Mucosa of gallbladder (tissue), 1 donor: Measurements from ENCODE around the gene SPCS1. TPM values are rescaled to one million over a fixed set of nuclear protein-coding genes. Genes with fewer than 3 reads are reported as not detected.
"Not testable (repeated sequence)": the region's sequence is repeated elsewhere in the genome, so short reads cannot be mapped to it uniquely, and the experiment has no call there.

Source experiments
- DNase-seq: peaks from one replicate; pipeline ENCODE4 v3.0.0-alpha.2; 2020; ENCODE audit warnings: low spot score
- total RNA-seq: library from RNA; stranded (reverse); gene quantifications from one replicate; pipeline ENCODE4 v1.2.1, GENCODE V29; 2021
- donor health status: DM: no; HTN: no; CAD: no.

The SPCS1 gene
- total RNA-seq: 106 TPM

DNA sequence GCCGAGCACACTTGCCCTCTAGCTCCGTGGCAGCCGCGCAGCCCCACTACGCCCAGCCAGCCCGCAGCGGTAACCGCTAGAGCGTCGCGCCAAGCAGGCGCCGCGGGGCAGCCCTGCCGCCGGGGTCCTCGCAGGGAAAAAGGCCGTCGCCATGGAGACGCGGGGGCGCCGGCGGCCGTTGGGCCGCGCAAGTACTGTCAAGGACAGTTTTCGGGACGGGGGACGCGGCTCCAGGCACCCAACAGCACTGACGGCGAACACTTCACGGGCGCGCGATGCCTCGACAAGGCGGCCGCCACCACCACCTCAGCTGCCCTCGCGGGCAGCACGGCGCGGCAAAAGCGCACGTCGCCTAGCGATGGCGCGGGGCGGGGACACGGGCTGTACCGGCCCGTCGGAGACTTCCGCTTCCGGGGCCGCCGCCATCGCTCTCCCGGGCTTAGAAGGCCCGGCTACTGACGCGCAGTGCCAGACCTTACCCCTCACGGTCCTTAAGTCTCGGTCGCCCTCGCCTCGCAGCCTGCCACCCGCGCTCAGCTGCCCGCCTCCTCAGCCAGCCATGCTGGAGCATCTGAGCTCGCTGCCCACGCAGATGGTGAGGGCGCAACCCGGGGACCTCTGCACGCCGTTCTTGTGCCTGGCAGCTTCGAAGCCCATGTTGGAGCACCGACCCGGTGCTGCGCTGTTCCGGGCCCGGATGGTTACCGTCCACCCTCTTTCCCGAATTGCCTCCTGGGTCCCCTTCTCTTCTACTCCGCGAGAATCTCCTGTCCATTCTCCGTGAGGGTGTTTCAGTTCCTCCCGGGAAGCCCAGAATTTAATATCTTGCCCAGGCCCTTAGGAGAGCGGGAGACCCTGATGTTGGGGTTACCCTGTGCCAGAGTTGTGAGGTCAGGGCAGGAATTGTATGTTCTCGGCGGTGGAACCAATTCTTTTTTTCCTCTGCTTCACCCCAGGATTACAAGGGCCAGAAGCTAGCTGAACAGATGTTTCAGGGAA is at the start of gene SPCS1, which contains the start of gene GLT8D1:
Gene SPCS1, plus strand, starts transcription at position 419 of the 999 bp plus-strand sequence. Its CDS starts 141 bp downstream, at position 560.
Gene GLT8D1, minus strand, starts transcription at position 104 of the 999 bp plus-strand sequence. CDS start 5,331 bp downstream, outside the sequence.
- DNase-seq: peak; percentile 82

DNA sequence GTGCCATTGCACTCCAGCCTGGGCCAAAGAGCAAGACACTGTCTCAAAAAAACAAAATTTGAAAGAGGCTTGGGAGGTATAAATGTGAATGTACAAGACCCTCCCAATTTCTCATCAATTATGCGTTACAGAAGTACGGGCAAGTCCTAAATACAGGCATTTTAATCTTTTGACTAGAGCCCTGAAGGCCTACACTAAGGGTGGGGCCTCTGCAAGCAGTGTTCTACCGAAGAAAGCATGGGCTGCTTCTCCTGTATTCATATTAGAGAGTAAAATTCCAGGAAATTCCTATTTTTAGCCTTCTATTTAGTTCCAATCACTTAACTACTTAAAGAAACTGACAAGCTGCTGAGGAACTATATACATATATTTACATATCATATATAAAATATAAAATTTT is 45.9 kb upstream of the SPCS1 start:
- DNase-seq: no peak

DNA sequence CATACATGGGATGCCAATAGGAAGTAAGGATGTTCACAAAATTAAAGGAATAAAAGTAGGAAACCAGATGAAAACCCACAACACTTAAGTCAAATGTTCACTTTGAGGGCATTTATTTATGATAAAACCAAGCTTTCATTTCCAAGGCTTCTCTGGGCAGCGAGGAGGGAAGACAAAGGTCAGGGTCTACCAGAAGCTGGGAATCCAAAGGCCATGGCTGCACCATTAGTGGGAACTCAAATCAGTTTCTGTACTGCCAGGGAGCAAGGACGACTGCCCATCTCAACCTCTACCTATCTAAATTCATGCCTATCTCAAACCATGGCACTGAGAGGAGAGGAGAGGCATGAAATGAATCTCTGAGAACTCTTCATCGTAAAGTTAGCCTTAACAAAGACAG is 42.8 kb upstream of the SPCS1 start:
- DNase-seq: no peak

DNA sequence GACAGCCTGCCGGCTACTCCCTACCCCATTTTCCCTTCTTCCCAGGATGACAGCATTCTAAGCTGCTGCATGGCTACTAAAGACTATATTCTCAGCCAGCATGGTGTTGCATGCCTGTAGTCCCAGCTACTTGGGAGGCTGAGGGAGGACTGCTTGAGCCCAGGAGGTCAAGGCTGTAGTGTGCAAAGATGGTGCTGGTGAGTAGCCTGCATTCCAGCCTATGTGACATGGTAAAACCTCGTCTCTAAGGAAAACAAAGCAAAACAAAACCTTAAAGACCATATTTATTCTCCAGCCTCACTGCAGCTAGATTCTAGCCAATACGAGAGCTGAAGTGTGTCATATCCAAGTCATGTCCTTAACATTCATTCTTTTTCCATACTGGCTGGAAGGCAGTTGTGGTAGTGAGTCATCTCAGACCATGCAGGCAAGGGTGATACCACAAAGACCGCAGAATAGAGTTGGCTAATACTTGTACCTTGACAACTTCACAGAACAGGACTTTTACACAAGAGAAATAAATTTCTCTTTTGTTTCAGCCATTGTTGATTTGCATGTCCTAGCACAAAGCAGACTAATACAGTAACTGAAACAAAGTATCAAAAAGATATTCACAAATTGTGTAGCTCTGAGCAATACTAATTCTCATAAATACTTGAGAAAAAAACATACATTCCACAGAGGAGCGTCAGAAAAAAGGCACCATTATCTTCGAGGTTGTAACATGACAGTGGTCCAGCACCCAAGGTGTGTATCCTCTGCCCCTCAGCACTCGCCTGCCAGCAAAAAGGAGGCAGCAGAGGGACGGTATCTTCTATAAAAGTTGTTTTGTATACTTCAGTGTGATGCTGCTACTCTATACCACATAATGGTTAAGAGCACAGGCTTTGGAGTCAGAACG is 35.0 kb upstream of the SPCS1 start:
- no peak for DNase-seq

DNA sequence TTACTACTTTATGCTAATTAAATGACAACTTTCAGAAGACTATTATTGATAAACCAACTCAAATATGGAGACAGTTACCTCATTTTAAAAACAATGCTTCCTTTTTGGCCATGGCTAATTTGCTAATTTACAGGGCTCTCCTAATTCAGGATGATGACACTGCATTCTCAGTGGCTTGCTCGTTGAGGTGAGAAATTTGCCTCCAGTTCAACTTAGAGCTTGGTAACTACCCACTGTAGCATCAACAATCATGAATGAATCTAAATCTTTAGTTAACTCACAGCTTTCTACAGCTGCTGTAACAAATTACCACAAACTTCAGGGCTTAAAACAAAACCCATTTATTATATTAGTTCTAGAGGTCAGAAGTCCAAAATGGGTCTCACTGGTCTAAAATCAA is 34.2 kb upstream of the SPCS1 start:
- DNase-seq: no peak

DNA sequence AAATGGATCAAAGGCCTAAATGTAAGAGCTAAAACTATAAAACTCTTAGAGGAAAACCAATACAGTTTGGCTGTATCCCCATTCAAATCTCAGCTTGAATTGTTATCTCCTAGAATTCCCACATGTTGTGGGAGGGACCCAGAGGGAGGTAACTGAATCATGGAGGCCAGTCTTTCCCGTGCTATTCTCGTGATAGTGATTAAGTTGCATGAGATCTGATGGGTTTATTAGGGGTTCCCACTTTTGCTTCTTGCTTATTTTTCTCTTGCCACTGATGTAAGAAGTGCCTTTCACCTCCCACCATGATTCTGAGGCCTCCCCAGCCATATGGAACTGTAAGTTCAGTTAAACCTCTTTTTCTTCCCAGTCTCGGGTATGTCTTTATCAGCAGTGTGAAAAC is 29.7 kb upstream of the SPCS1 start:
- DNase-seq: not testable (repeated sequence)

DNA sequence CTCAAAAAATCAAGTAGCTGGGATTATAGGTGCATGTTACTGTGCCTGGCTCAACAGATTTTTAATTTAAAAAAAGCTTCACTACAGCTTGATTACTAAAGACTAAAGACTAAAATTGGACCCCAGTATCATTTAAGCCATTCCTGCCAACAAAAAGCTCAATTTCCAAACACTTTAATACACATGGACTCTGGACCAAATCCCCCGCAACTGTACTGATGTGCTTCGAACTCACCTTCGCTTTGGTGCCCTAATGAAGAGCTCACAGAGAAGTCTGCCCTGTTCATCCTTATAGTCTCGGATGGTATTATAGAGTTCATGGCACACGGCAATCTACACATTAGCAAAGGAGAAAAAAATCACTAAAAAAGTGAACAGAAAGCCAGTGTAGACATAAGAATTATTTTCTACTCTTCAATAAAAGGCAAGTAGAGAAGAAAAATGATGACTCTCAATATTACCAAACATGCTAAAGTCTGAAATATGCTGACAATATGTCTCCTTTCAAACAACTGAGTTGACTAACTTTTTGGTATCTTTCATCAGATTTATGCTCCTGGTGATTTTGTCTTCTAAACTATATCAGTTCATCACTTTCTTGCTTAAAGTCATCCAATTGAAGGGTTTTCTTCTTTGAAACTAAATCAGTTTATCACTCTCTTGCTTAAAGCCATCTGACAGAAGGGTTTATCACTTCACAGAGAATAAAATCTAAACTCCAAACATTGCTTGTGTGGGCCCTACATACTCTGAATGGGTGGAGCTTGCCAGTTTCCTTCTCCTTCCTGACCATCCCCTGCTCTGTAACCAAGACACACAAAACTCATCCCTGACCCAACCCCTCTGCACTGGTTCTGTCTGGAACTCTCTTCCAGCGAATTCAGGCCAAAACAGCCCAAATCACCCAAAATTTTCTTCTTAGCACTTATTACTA is 27.4 kb upstream of the SPCS1 start:
- no peak for DNase-seq

DNA sequence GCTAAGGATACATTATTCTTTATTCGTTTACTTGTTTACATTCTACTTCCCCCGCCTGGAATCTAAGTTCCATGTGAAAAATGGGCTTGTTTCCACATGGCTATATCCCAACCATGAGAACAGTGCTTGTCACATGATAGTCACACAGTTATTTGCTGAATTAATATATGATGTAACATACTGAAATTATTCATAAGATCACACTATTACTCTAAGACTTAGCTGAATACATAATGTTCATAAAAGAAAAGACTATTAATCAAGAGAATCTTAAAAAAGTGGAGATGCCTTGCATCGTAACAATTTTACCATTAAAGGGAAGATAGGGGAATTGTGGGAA is 26.7 kb upstream of the SPCS1 start:
- DNase-seq: no peak

DNA sequence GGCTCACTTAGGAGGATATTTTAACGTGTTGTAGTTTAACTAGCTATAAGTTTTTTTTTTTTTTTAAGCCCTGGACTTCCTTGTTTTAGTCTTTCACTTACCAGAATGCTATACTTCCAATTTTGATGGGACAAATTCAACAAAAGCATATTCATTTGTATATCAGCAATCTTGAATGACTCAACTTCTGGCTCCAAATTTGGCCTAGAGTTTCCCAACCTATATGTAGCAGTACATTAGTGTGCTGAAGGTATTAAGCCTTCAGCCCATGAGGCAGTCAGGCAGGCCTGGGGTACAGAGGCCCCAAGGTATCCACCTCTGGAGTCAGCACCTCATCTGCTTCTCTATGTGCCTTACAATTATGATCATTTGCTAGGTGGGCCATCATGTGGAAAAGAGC is 26.1 kb upstream of the SPCS1 start:
- no peak for DNase-seq

DNA sequence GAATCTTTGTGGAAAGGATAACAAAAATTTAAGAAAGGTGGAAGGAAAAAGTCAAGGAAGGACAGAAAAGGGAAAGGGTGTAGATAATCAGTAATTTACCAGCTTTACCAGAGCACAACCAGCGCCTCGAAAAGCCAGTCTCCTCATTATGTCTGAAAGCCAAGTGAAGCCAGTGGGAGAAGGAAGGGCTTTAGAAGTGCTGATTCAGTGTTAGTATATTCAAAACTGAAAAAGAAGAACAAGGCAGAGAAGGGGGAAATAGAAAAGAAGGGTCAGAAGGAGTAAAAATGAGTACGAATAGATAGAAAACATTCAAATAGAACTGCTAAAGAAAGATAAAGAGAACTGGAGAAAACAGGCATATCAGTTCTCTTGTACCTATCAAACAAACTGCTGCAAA is 24.3 kb upstream of the SPCS1 start:
- no peak for DNase-seq

DNA sequence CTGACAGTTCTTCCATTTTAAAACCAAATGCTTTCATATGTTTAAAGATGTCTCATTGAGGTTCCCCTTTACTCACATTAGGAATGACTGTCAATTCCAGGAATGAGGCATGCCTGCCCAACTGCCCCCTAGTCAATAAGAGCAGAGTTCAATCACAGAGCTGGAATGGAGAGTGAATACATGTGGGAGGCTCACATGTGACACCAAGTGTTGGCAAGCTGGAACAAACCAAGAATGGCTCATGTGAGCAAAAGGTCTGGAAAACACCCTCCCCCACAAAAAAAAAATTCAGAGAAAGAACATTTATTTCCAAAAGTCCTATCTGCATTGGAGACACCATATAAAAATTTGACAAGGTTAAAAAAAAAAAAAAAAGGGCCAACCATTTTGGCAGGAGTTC is 23.9 kb upstream of the SPCS1 start:
- DNase-seq: peak; percentile 21

DNA sequence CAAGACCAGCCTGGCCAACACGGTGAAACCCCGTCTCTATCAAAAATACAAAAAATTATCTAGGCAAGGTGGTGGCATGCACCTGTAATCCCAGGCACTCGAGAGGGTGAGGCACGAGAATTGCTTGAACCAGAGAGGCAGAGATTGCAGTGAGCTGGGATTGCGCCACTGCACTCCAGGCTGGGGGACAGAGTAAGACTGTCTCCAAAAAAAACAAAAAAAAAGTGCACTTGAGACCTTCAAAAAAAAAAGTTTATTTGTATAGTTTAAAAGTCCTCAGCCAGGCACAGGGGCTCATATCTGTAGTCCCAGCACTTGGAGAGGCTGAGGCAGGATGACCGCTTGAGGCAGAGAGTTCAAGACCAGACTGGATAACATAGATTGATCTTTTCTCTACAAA is 22.3 kb upstream of the SPCS1 start:
- DNase-seq: no peak

DNA sequence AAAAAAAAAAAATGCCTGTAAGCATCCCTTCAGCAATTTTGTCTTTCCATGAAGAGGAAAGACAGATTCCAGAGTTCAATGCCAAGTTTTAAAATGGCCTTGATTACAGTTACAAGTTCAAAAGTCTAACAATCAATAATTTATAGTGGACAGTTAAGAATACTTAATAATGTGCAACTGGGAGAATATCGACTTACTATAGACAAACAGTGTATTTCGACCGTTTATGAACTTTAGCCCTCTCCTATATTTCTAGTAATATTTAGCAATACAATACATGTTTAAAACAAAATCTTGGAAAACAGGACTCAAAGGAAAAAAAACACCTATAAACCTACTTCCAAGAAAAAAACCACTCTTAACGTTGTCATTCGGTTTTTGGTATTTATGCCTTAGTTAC is 21.7 kb upstream of the SPCS1 start:
- DNase-seq: no peak

DNA sequence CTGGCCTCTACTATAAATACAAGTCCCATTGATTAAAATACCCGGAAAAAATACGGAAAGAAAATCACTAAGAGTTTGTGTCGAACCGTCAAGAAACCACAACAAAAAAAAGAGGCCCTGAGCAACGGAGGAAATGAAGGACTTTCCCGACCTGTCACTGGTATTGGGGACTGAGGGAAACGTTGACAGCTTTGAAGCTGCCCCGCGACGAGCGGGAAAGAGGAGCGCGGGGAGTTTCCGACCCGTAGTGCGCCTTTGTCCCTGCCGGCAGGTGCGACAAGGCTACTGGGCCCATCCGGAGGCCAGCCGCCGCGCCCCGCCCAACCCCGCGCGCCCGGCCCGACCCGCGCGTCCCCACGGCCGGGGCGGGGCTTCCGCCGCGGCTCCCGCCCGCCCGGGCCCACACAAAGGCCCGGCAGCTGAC is 20.6 kb upstream of the SPCS1 start:
- DNase-seq: peak; percentile 71

DNA sequence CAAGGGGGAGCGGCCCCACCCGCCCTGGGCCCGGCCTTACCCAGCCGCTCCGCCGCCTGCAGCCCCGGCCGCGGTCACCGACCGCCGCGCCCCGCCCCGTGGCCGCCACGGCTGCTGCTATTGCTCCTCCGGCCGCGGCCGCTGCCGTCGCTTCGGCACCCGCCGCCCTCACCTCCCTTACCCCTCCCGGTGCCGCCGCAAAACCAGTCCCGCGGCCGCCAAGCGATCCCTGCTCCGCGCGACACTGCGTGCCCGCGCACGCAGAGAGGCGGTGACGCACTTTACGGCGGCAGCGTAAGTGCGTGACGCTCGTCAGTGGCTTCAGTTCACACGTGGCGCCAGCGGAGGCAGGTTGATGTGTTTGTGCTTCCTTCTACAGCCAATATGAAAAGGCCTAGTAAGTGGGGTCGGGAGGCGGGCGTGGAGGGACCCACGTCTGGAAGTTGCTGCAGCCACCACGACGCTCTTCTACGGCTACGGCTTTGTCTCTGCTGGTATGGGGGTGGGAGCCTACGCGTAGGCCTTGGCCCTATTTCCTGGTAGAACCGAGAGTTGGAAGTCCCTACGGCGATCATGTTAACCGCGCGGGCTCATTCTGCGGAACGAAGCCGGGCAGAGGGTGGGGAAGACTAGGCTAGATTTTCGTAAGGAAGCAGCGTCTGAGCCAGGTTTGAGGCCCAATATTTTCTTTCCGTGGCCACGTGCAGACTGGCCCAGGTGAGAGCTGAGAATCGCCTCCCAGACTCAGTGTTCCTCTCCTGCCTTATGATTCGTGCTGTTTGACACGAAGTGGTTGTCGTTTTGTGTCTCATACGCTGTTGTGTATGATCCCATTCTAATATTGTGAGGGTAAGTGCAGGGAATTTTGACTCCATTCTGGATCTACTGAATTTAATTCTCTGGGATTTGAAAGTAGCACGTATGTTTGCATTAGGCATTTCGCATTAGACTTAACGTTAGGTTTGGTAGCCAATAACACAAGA is 19.9 kb upstream of the SPCS1 start, which contains the start of the genes GNL3 and PBRM1:
Gene GNL3, plus strand, starts transcription at position 324 of the 983 bp plus-strand sequence. Its CDS starts 61 bp downstream, at position 385.
Gene PBRM1, minus strand, starts transcription at position 205 of the 983 bp plus-strand sequence.
- DNase-seq: peak; percentile 94

DNA sequence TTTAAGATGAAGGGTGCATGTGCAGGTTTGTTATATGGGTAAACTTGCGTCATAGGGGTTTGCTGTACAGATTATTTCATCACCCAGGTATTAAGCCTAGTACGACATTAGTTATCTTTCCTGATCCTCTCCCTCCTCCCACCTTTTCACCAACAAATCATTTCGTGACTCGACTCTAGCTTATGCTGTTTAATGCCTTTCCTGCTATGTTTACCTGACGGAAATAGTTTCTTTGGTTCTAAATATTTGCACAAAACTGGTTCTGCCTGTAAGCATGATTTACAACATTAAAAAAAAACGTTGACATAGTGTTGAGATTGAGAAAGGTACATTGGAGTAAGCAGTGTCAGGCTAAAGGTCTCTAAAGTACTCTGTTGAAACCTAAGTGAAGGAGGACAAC is 17.6 kb upstream of the SPCS1 start:
- DNase-seq: no peak

DNA sequence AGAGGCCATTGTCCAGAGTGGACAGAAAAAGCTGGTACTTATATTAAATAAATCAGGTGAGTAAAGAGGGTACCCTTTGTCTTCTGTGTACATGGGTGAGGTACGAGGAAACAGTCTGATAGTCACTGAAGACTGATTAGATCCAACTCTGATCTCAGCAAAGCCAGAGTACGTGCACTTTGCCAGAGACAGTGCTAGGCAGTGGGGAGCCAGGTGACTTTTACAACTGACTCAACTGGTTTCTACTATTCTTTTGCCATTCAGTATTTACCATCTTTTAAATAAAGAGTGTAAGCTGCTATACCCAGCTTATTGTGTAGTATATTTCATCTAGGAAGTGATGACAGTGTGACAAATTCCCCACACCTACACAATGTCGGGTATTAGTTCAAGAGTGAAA is 16.8 kb upstream of the SPCS1 start:
- no peak for DNase-seq

DNA sequence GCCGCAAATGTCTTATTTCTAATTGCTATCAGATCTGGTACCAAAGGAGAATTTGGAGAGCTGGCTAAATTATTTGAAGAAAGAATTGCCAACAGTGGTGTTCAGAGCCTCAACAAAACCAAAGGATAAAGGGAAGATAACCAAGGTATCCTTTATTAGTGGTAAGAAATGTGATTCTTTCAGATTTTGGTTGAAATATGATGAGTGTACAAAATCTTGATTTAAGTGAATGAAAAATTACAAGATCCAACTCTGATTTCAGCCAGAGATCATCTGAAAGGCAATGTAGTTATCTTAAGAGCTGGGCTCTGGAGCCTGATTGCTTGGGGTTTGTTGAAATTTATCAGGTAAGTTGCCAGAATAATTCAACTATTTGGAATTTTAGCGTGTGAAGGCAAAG is 15.3 kb upstream of the SPCS1 start:
- no peak for DNase-seq

DNA sequence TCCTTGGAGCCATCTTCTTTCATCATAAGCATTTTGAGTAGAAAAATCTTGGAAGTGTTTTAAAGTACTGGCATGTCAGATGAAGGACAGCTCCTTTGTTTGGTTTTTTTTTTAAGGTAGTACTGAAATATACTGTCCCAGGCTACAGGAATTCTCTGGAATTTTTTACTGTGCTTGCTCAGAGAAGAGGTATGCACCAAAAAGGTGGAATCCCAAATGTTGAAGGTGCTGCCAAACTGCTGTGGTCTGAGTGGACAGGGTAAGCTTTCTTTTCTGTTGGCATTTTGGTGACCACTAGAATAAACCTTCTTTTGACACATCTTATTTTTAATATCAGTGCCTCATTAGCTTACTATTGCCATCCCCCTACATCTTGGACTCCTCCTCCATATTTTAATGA is 12.8 kb upstream of the SPCS1 start:
- no peak for DNase-seq
